Measurements from ENCODE around the gene SH2D3A. TPM values are rescaled to one million over a fixed set of nuclear protein-coding genes. Genes with fewer than 3 reads are reported as not detected.

SH2D3A gene
- total RNA-seq, 1 donor from 2014 or later = 1.5 TPM

DNA sequence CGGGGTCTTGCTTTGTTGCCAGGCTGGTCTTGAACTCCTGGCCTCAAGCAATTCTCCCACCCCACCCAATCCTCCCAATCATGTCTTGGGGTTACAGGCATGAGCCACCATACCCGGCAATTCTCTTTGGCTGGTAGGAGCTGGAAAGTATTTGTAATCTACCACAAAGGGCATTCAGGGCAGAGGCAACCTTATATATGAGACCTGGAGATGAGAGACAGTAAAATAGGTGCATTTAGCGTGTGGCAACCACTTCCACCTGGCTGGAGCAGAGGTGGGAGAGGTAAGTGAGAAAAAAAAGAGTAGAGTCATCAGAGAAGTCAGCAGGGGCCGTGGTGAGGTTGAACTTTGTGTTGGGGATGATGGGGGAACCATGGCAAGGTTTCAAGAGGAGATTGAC is 42.0 kb upstream of the SH2D3A start:
- H3K36me3 Mint-ChIP-seq (ENCODE audit: low read depth, unreplicated experiment) = peaks cover 26% of the 10 kb centered on the region
- H3K27ac Mint-ChIP-seq (ENCODE audit: unreplicated experiment) = no peak overlapping the region
- H3K4me3 Mint-ChIP-seq (ENCODE audit: unreplicated experiment) = no peak overlapping the region
- TF ChIP-seq, protein P1, sequence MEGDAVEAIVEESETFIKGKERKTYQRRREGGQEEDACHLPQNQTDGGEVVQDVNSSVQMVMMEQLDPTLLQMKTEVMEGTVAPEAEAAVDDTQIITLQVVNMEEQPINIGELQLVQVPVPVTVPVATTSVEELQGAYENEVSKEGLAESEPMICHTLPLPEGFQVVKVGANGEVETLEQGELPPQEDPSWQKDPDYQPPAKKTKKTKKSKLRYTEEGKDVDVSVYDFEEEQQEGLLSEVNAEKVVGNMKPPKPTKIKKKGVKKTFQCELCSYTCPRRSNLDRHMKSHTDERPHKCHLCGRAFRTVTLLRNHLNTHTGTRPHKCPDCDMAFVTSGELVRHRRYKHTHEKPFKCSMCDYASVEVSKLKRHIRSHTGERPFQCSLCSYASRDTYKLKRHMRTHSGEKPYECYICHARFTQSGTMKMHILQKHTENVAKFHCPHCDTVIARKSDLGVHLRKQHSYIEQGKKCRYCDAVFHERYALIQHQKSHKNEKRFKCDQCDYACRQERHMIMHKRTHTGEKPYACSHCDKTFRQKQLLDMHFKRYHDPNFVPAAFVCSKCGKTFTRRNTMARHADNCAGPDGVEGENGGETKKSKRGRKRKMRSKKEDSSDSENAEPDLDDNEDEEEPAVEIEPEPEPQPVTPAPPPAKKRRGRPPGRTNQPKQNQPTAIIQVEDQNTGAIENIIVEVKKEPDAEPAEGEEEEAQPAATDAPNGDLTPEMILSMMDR (IDR thresholded peaks at IDR 0.05; ENCODE audit: unreplicated experiment) = no peak
- H3K27me3 Mint-ChIP-seq (ENCODE audit: unreplicated experiment) = peaks cover 5% of the 10 kb centered on the region
- peaks cover 28% of the 10 kb centered on the region for H3K9me3 Mint-ChIP-seq (ENCODE audit: unreplicated experiment)
- no peak for DNase-seq (ENCODE audit: low spot score)
- H3K4me1 Mint-ChIP-seq (ENCODE audit: unreplicated experiment) = no peaks in the 10 kb centered on the region

DNA sequence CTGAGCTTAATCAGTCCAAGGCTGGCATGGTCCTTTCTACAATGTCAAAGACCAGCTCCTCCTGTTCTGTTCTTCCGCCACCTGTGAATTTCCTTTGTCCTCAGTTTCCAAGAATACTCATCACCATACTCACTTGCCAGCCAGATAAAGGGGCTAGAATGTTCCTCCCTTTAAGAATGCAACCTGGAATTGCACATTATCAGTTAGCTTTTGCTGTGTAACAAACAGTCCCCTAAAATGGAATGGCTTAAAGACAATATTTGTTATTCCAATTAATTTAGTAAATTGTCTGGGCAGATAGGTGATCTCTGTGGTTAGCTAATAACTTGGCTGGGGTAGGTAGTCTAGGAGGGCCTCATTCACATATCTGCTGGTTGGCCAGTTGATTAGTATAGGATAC is 41.3 kb upstream of the SH2D3A start:
- H3K27ac Mint-ChIP-seq (ENCODE audit: unreplicated experiment) = no peak overlapping the region
- H3K9me3 Mint-ChIP-seq (ENCODE audit: unreplicated experiment) = peaks cover 33% of the 10 kb centered on the region
- peaks cover 9% of the 10 kb centered on the region for H3K27me3 Mint-ChIP-seq (ENCODE audit: unreplicated experiment)
- DNase-seq (ENCODE audit: low spot score) = no peak
- H3K4me1 Mint-ChIP-seq (ENCODE audit: unreplicated experiment) = no peaks in the 10 kb centered on the region
- no peak overlapping the region for H3K4me3 Mint-ChIP-seq (ENCODE audit: unreplicated experiment)
- H3K36me3 Mint-ChIP-seq (ENCODE audit: low read depth, unreplicated experiment) = peaks cover 26% of the 10 kb centered on the region
- TF ChIP-seq, protein P1 (IDR thresholded peaks at IDR 0.05; ENCODE audit: unreplicated experiment) = no peak

DNA sequence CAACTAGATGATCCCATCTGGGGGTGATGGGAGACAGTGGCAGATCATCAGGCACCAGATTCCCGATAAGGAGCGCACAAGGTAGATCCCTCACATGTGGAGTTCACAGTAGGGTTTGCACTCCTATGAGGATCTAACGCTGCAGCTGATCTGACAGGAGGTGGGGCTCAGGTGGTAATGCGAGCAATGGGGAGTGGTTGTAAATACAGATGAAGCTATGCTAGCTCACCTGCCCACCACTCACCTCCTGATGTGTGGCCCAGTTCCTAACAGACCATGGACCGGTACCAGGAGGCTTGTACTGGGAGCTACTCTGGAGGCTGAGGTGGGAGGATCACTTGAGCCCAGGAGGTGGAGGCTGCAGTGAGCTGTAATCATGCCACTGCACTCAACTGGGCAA is 40.1 kb upstream of the SH2D3A start:
- H3K4me1 Mint-ChIP-seq (ENCODE audit: unreplicated experiment) = no peaks in the 10 kb centered on the region
- peaks cover 40% of the 10 kb centered on the region for H3K9me3 Mint-ChIP-seq (ENCODE audit: unreplicated experiment)
- H3K27ac Mint-ChIP-seq (ENCODE audit: unreplicated experiment) = no peak overlapping the region
- TF ChIP-seq, protein P1 (IDR thresholded peaks at IDR 0.05; ENCODE audit: unreplicated experiment) = no peak
- no peak for DNase-seq (ENCODE audit: low spot score)
- H3K36me3 Mint-ChIP-seq (ENCODE audit: low read depth, unreplicated experiment) = peaks cover 26% of the 10 kb centered on the region
- no peak overlapping the region for H3K4me3 Mint-ChIP-seq (ENCODE audit: unreplicated experiment)
- H3K27me3 Mint-ChIP-seq (ENCODE audit: unreplicated experiment) = peaks cover 9% of the 10 kb centered on the region

DNA sequence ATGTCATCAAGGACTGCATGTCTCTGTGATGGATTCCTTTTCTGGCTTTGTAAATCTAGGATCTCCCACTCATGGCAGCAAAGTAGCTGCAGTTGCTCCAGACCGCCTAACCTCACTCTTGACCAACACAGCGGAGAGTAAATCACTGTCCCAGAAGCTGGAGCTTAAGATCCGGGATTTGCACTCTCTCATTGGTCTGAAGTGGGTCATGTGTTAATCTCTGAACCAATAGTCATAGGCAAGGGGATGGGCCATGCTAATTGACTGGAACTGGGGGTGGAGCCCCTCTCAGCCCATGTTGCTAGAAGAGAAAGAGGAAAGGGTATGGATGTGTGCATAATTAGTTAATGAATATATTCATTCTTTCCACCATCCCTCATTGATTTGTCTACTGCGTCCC is 39.3 kb upstream of the SH2D3A start:
- Mint-ChIP-seq H3K9me3 (ENCODE audit: unreplicated experiment) (peaks cover 33% of the 10 kb centered on the region), H3K27me3 (ENCODE audit: unreplicated experiment) (peaks cover 9% of the 10 kb centered on the region), H3K36me3 (ENCODE audit: low read depth, unreplicated experiment) (peaks cover 23% of the 10 kb centered on the region), H3K4me3 (ENCODE audit: unreplicated experiment) (peak overlapping the region; percentile 37), H3K4me1 (ENCODE audit: unreplicated experiment) (no peaks in the 10 kb centered on the region), H3K27ac (ENCODE audit: unreplicated experiment) (no peak overlapping the region)
- TF ChIP-seq, protein P1 (IDR thresholded peaks at IDR 0.05; ENCODE audit: unreplicated experiment) = no peak
- DNase-seq (ENCODE audit: low spot score) = no peak

DNA sequence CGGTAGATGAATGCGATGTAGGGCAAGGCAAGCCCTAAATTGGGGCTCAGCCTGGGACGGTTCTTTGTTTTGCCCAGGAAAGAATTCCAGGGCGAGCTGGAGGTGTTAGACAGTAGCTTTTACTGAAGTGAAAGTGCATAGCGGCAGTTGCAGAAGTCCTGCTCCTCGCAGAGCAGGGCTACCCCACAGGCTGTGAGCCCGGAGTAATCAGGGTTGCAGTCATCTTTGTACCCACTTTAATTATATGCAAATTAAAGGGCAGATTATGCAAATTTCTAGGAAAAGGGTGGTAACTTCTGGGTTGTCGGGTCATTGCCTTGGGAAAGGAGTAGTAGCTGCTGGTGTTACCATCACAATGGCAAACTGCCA is 35.8 kb upstream of the SH2D3A start:
- no peak for DNase-seq (ENCODE audit: low spot score)
- Mint-ChIP-seq H3K27ac (ENCODE audit: unreplicated experiment) (no peak overlapping the region), H3K36me3 (ENCODE audit: low read depth, unreplicated experiment) (peaks cover 10% of the 10 kb centered on the region), H3K4me1 (ENCODE audit: unreplicated experiment) (no peaks in the 10 kb centered on the region), H3K27me3 (ENCODE audit: unreplicated experiment) (peaks cover 8% of the 10 kb centered on the region), H3K4me3 (ENCODE audit: unreplicated experiment) (no peak overlapping the region), H3K9me3 (ENCODE audit: unreplicated experiment) (peaks cover 24% of the 10 kb centered on the region)
- TF ChIP-seq, protein P1 (IDR thresholded peaks at IDR 0.05; ENCODE audit: unreplicated experiment) = no peak
